SK-N-MC (cell line): ENCODE measurements around the gene ELMO1.

Source experiments
- FOXP2 ChIP-seq: optimal IDR thresholded peaks from 2 replicates; pipeline ENCODE3; 2011; ENCODE audit warnings: mild to moderate bottlenecking, moderate library complexity; ENCODE audit not compliant: insufficient read depth; ENCODE audit errors: extremely low read length, control extremely low read depth
- POLR2AphosphoS5 ChIP-seq: IDR thresholded peaks from 2 replicates; pipeline ENCODE4 v1.6.1; 2012; ENCODE audit warnings: mild to moderate bottlenecking, low read depth, low read length, borderline replicate concordance

- no peak for TF ChIP-seq POLR2AphosphoS5
- no peak for TF ChIP-seq FOXP2
Observed at GRCh38 chr7:37435156-37435855, 13.4 kb downstream of the ELMO1 start.
